IPS-18c (cell line): ENCODE results near the gene HECA.
A peak's percentile ranks its signal among the peaks of the same experiment; 100 is the strongest.
"Not testable (repeated sequence)": the region's sequence is repeated elsewhere in the genome, so short reads cannot be mapped to it uniquely, and the experiment has no call there.

Source experiments
- H3K4me3 ChIP-seq: 2 replicates; pipeline ENCODE4 v1.7.0; 2013; ENCODE audit warnings: low read depth, mild to moderate bottlenecking, low read length, moderate library complexity; ENCODE audit not compliant: insufficient read depth
- H3K9me3 ChIP-seq: one replicate; pipeline ENCODE4 v1.6.1; 2013; ENCODE audit warnings: mild to moderate bottlenecking, low read length, moderate library complexity; ENCODE audit not compliant: control insufficient read depth, insufficient read depth

Gene HECA, protein sequence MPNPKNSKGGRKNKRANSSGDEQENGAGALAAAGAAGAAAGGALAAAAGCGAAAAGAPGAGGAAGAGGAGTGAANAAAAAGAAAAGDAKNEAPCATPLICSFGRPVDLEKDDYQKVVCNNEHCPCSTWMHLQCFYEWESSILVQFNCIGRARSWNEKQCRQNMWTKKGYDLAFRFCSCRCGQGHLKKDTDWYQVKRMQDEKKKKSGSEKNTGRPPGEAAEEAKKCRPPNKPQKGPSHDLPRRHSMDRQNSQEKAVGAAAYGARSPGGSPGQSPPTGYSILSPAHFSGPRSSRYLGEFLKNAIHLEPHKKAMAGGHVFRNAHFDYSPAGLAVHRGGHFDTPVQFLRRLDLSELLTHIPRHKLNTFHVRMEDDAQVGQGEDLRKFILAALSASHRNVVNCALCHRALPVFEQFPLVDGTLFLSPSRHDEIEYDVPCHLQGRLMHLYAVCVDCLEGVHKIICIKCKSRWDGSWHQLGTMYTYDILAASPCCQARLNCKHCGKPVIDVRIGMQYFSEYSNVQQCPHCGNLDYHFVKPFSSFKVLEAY

DNA sequence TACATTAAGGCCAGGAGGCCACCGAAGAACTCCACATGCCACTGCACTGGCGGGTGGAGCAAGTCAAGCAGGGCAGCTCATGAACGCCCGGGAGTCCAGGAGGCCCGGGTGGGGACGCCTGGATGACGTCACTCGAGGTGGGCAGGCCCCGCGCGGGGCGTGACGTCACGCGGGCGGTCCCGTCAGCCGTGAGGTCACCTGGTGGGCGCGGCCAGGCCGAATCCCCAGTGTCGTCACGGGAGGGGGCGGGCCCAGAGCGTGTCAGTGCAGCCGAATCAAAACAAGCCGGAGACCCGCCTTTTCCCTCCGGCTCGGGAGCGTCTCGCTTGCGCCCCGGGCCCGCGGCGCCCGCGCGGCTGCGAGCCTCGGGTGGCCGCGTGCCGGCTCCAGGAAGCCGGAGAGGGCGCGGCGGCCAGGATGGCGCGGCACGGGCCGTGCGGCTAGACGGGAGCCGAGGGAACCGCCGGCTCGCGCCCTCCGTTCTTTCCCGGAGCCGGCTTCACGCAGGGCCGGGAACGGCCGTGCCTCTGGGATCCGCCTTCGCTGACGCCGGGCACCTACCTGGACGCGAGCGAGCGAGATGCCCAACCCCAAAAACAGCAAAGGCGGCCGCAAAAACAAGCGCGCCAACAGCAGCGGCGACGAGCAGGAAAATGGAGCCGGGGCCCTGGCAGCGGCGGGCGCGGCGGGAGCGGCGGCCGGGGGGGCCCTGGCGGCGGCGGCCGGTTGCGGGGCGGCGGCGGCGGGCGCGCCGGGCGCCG lies at the start of gene HECA:
HECA (plus strand) TSS at position 264 of the 761 bp plus-strand sequence; CDS start at position 581, 317 bp downstream.
- Histone ChIP-seq H3K9me3 (no peaks in the 10 kb centered on the region), H3K4me3 (peak within 1 kb of the TSS; percentile 78)

DNA sequence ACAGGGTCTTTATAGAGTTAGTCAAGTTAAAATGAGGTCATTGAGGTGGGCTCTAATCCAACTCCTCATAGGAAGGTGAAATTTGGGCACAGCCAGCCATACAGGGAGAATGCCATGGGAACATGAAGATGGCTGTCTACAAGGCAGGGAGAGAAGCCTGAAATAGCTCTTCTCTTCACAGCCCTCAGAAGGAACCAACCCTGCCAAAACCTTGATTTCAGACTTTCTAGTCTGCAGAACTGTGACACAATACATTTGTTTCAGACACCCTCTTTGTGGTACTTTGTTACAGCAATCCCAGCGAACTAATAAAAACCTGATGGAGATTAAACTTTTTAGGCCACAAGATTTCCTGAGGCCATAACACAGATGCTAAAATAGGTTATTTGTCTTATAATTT lies 43.1 kb upstream of the HECA start:
- H3K4me3 ChIP-seq, result no peak overlapping the region
- peaks cover 2% of the 10 kb centered on the region for H3K9me3 ChIP-seq

DNA sequence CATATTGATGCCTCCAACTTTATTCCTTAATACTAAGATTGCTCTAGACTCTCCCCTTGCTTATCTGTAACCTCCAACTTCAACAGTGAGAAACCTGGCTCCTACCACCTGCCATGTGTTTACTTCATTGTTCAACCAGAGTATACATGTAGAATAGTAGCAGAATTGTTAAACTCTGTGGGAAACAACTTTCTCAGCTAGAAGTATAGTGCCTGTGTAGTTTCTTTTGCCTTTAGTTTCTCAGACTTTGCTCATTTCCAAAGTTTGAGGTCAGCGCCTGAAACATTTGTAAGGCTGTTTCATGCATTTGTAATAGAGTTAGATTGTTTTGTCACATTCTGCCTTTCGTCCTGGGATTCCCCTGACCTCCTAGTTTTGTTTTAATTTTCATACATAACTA lies 34.9 kb upstream of the HECA start:
- Histone ChIP-seq H3K4me3 (no peak overlapping the region), H3K9me3 (no peaks in the 10 kb centered on the region)

DNA sequence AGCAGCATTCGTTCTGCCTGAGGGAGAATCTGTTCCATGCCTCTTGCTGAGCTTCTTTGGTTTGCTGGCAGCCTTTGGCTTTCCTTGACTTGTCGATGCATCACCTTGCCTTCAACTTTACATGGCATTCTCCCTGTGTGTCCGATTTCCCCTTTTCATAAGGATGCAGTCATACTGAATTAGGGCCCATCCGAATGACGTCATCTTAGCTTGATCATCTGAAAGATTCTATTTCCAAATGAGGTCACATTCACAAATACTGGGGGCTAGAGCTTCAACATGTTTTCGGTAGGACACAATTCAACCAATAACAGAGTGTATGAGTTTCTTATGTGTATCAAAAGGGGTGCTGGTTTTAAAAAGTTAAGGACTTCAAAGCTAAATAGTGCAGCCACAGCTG lies 27.8 kb upstream of the HECA start:
- Histone ChIP-seq H3K9me3 (peaks cover 2% of the 10 kb centered on the region), H3K4me3 (no peak overlapping the region)

DNA sequence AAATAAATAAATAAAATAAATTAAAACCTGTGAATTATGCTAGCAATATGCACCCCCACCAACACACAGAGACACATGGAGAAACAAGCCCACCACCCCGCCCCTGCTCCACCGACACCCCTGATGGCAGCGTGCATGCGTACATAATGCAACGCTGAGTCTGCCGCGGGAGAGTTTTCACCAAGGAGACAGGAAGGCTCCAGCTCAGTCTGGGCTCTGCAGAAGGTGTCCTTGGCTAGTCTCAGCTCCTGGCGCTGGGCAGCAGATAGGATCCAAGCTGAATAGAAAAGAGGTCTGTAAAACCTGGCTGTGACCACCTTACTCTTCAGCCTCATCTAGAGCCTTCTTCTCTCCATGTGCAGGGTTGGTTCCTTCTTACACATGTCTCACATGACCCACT lies 26.5 kb upstream of the HECA start:
- Histone ChIP-seq H3K9me3 (peaks cover 2% of the 10 kb centered on the region), H3K4me3 (no peak overlapping the region)

DNA sequence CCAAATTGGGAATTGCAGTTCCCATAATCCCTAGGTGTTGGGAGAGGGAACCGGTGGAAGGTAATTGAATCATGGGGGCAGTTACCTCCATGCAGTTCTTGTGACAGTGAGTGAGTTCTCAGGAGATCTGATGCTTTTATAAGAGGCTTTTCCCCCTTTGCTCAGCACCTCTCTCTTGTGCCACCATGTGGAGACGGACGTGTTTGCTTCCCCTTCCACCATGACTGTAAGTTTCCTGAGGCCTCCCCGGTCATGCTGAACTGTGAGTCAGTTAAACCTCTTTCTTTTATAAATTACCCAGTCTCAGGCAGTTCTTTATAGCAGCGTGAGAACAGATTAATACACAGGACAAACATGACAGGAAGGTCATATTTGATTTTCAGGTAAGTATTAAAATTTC lies 25.3 kb upstream of the HECA start:
- Histone ChIP-seq H3K4me3 (no peak overlapping the region), H3K9me3 (peaks cover 2% of the 10 kb centered on the region)

DNA sequence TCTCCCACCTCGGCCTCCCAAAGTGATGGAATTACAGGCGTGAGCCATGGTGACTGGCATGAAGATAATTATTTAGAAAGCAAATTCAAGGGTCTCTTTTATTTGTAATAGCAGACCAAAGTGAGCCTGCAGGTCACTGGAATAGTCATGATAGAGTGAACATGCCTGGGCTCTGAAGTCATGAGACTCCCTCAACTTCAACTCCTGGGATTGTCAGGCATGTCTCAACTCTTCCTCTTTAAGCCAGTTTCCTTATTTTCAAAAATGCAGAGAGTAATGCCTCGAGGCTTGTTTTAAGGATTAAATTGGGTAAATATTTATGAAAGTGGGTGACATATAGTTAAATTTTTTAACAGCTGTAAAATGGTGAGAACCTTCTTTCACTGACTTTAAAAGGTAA lies 22.7 kb upstream of the HECA start:
- Histone ChIP-seq H3K9me3 (no peaks in the 10 kb centered on the region), H3K4me3 (no peak overlapping the region)

DNA sequence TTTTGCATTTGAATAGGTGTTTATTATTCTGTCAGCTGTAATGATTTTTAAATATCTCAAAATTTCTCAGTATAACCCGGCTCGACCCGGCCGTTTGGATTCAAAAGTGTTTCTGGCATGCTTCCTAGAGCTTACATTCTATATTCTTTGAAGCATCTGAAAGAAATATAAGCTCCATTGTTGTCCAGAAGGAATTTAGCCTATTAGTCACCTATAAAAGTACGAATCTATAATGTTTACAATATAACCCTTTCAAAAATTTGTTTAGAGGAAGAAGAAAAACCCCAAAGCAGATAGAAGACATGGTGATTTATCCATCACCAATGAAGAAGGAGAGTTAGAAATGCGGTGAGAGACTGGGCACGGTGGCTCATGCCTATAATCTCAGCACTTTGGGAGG lies 22.3 kb upstream of the HECA start:
- Histone ChIP-seq H3K4me3 (no peak overlapping the region), H3K9me3 (no peaks in the 10 kb centered on the region)

DNA sequence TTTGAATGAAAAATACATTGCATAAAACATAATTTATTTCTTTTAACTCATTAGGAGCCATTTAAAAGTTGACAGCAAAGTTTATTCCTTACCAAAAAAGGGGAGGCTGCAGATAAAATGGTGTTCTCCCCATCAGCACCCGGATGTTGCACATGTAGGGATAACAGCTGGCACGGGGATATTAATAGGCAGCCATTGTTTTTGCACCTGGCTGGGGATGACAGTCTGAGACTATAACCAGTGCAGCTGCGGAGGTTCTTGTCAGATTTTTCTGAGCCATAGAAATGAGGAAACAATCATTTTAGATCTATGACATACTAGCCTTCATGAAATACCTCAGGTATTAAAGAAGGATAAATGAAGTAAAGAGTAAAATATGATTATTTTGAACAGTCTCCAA lies 20.1 kb upstream of the HECA start:
- H3K9me3 ChIP-seq, result no peaks in the 10 kb centered on the region
- no peak overlapping the region for H3K4me3 ChIP-seq

DNA sequence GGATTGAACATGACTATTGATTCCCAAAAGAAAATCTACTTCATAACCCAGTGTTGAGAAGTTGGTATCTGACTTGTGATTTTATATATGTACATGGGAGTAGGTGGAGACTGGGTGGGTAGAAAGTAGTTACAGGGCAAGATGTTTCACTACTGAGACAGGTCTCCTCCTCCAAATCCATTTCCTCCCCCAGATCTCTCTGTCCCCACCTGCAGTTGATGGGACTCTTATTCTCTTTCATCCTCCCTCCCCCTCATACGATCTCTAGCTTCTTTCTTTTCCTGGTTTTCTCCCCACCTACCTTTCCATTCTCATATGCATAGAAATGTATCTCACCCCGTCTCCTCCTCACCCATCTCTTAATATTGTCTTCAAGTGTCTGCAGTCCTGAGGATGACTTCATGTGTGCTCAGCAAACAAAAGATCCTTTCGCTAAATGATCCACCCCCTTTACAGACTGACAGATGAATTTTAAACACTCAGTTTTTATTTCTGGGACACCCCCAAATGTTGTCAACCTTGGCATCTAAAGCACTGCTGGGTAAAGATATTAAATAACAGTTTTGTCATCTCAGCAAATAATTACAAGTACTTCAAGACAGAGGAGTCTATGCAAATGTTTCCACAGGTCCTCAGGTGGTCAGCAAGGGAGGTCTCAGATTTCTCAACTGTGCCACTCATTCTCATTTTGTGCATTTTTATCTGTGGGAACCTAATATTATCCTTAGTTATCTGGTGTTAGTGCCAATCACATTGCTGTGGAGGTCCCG lies 18.7 kb upstream of the HECA start:
- H3K4me3 ChIP-seq, result no peak overlapping the region
- no peaks in the 10 kb centered on the region for H3K9me3 ChIP-seq

DNA sequence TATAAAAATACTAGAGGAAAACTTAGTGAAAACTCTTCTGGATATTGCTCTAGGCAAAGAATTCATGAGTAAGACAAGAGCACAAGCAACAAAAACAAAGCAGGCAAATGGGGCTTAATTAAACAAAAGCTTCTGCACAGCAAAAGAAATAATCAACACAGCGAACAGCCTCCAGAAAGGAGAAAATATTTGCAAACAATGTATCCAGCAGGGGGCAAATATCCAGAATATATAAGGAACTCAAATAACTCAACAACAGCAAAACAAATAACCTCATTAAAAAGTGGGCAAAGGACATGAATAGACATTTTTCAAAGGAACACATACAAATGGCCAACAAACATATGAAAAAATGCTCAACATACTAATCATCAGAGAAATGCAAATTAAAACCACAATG lies 17.1 kb upstream of the HECA start:
- H3K9me3 ChIP-seq, result no peaks in the 10 kb centered on the region
- no peak overlapping the region for H3K4me3 ChIP-seq

DNA sequence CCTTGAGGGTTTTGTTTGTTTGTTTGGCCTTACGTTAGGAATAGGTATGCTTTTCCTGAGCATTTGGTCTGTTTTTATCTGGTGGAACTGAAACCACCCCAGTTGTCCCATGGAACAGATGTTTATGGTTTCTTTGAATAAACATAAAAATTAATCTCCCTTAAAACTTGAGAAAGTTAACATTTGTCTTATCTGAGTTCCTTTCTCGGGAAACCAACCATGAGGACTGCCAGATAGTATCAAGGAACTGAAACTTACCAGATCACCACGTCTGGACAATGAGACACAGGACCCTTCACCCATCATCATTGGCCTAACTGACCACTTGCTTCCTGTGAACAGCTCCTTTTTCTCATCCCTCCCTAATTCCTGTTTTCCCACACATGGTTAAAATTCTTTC lies 15.3 kb upstream of the HECA start:
- H3K4me3 ChIP-seq, result no peak overlapping the region
- H3K9me3 ChIP-seq, result no peaks in the 10 kb centered on the region

DNA sequence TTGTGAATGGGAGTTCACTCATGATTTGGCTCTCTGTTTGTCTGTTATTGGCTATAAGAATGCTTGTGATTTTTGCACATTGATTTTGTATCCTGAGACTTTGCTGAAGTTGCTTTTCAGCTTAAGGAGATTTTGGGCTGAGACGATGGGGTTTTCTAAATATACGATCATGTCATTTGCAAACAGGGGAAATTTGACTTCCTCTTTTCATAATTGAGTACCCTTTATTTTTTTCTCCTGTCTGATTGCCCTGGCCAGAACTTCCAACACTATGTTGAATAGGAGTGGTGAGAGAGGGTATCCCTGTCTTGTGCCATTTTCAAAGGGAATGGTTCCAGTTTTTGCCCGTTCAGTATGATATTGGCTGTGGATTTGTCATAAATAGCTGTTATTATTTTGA lies 12.1 kb upstream of the HECA start:
- not testable (repeated sequence) for H3K4me3 ChIP-seq, H3K9me3 ChIP-seq

DNA sequence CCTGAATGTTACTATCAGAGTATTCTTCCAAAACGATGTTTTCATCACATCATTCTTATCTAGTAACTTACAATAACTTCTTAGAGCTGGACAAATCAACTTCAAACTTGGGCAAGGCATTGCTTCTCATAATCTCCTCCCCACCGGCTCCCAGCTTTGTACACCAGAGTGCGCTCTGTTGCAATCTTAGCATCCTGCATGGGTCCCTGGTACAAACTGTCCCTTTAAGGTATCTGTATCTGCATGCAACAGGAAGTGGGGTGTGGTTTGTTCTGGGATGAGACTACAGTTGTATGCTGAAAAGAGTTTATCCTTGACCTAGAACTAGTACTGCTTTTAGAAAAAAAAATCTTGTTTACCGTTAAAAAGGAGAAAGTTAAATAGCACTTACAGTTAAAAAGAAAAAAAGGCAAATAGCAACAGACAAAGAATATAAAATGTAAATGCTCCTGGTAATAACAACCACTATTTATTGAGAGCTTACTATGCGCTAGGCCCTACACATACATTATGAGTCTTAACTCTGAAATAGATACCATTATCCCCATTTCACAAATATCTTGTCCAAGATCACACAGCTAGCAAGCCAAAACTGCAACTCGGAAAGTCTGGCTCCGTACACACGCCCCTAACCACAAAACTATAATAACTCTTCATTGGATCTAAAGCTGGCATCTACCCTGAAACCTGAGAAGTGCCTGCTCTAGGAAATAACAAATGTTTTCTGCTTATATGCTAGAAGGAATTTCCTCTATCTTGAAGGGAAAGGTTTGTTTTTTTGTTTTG lies 9.8 kb upstream of the HECA start:
- no peaks in the 10 kb centered on the region for H3K9me3 ChIP-seq

DNA sequence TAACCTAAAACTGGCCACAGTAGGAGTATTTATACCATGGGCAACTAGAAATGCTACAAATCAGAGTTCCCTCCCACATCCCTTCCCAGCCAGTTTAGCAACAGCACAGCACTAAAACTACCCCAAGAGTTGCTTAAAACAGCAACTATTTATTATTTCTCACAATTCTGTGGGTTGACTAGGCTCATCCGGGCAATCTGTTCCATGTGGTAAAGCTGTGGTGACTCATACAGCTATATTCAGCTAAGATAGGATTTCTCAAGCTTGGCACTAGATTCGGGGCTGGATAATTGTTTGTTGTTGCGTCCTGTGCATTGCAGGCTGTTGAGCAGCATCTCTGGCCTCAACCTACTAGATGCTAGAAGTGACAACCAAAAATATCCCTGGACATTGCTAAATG lies 8.6 kb upstream of the HECA start:
- H3K9me3 ChIP-seq, result no peaks in the 10 kb centered on the region
- H3K4me3 ChIP-seq, result no peak overlapping the region

More for the DNA sequence above, 9.8 kb upstream of the HECA start:
- H3K4me3 ChIP-seq, result no peak overlapping the region

DNA sequence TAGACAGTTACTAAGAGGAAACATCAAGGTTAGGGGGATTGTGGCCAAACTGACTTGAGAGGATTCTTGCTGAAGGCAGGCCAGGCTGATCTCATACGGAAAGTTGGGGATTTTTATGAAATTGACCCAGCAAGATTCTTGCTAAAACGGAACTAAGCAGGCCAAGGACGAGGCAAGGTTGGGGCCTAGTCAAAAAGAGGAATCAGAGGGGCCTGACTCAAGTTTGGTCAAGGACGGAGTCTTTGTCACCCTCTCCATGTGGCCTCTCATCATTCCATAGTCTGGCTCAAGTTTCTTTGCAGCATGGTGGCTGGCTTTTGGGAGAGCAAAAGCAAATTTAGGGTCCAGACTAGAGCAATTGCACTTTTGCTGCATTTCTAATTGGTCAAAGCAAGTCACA lies 7.9 kb upstream of the HECA start:
- Histone ChIP-seq H3K4me3 (no peak overlapping the region), H3K9me3 (no peaks in the 10 kb centered on the region)

DNA sequence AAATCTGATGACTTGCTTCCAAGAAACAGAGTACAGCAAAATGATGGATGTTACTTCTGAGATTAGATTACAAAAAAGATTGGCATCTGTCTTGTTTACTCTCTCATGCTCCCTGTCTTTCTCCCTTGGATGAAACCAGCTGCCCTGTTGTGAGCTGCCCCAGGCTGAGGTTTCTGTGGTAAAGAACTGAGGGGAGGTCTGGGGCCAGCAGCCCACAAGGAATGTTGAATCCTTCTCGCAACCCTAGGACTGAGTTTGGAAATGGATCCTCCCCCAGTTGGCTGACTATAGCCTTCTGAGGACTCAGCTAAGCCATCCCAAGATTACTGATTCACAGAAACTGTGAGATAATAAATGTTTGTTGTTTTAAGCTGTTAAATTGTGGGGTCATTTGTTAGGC lies 5.6 kb upstream of the HECA start:
- H3K9me3 ChIP-seq, result no peaks in the 10 kb centered on the region
- H3K4me3 ChIP-seq, result no peak overlapping the region
